Measurements from ENCODE around the gene MRPS35. TPM values are rescaled to one million over a fixed set of nuclear protein-coding genes. Genes with fewer than 3 reads are reported as not detected.

The MRPS35 gene
- total RNA-seq, 1 experiment from 2014 or later: 91.7 TPM

GRCh38 chr12:27709212-27709931, 1.3 kb upstream of the MRPS35 start:
- Histone ChIP-seq H3K4me3 (no peak overlapping the region; the same call in 1 of the 2 replicates), H4K20me1 (ENCODE audit: insufficient read depth) (no peaks in the 10 kb centered on the region; the same call in 1 of the 2 replicates), H3K4me2 (peak overlapping the region; percentile 91), H3K4me1 (replicated peaks; ENCODE audit: insufficient read depth) (peaks cover 14% of the 10 kb centered on the region), H3K27ac (no peak overlapping the region), H3K9me3 (ENCODE audit: insufficient read depth, low read depth) (no peaks in the 10 kb centered on the region), H3F3A (ENCODE audit: insufficient read depth, low read depth) (peaks cover 8% of the 10 kb centered on the region; the same call in 1 of the 2 replicates), H2AFZ (no peak overlapping the region), H3K27me3 (ENCODE audit: insufficient read depth, low read depth) (no peaks in the 10 kb centered on the region), H3K79me2 (ENCODE audit: low read depth) (peaks cover 38% of the 10 kb centered on the region), H3K36me3 (ENCODE audit: low read depth) (peaks cover 8% of the 10 kb centered on the region; the same call in 1 of the 2 replicates), H3K9me2 (ENCODE audit: insufficient read depth) (no peaks in the 10 kb centered on the region)
- BruUV-seq (replicated peaks): no TSS peak
- no peak for DNase-seq
- TF ChIP-seq CTCF (conservative IDR thresholded peaks at IDR 0.05) (no peak), EZH2 (IDR thresholded peaks at IDR 0.05; ENCODE audit: low read depth) (no peak)
- CTCF ChIA-PET: no interaction called here
- POLR2A ChIA-PET (ENCODE audit: unreplicated experiment): interaction anchor here (0.6 to 0.7 kb wide), 2 partner anchors 238 to 361 kb away, joined by 3 to 4 read pairs; no protein-coding TSS in a partner anchor
- intact Hi-C loops (cut with micrococcal nuclease; ENCODE audit: unreplicated experiment): no loop called here

GRCh38 chr12:27709932-27710591, 570 bp upstream of the MRPS35 start:
- Histone ChIP-seq H3K9me2 (ENCODE audit: insufficient read depth) (no peaks in the 10 kb centered on the region), H3K4me1 (replicated peaks; ENCODE audit: insufficient read depth) (peaks cover 14% of the 10 kb centered on the region), H3K9me3 (ENCODE audit: insufficient read depth, low read depth) (no peaks in the 10 kb centered on the region), H3K79me2 (ENCODE audit: low read depth) (peaks cover 43% of the 10 kb centered on the region), H2AFZ (peak overlapping the region; percentile 98), H3F3A (ENCODE audit: insufficient read depth, low read depth) (peaks cover 8% of the 10 kb centered on the region; the same call in 1 of the 2 replicates), H3K27ac (peak overlapping the region; percentile 67), H4K20me1 (ENCODE audit: insufficient read depth) (no peaks in the 10 kb centered on the region; the same call in 1 of the 2 replicates), H3K36me3 (ENCODE audit: low read depth) (peaks cover 13% of the 10 kb centered on the region; the same call in 1 of the 2 replicates), H3K27me3 (ENCODE audit: insufficient read depth, low read depth) (no peaks in the 10 kb centered on the region), H3K4me3 (peak overlapping the region; percentile 95), H3K4me2 (peak overlapping the region; percentile 91)
- TSS peak; percentile 97 for BruUV-seq (replicated peaks)
- no peak for TF ChIP-seq CTCF (conservative IDR thresholded peaks at IDR 0.05)
- TF ChIP-seq EZH2 (IDR thresholded peaks at IDR 0.05; ENCODE audit: low read depth): no peak
- no peak for DNase-seq
- POLR2A ChIA-PET (ENCODE audit: unreplicated experiment): interaction anchor here (0.6 to 0.7 kb wide), 3 partner anchors 237 to 1215 kb away, joined by 3 to 5 read pairs (median 4); no protein-coding TSS in a partner anchor
- intact Hi-C loops (cut with micrococcal nuclease; ENCODE audit: unreplicated experiment): no loop called here
- CTCF ChIA-PET: interaction anchor here (1.1 kb wide), 1 partner anchor 186 kb away, joined by 5 read pairs; the partner anchor contains the start of gene PPFIBP1

GRCh38 chr12:27711317-27711682, 668 bp downstream of the MRPS35 start:
- Histone ChIP-seq H3F3A (ENCODE audit: insufficient read depth, low read depth) (peaks cover 8% of the 10 kb centered on the region; the same call in 1 of the 2 replicates), H3K79me2 (ENCODE audit: low read depth) (peaks cover 51% of the 10 kb centered on the region), H3K27ac (peak overlapping the region; percentile 67), H3K9me2 (ENCODE audit: insufficient read depth) (no peaks in the 10 kb centered on the region), H3K4me3 (peak overlapping the region; percentile 95), H3K9me3 (ENCODE audit: insufficient read depth, low read depth) (no peaks in the 10 kb centered on the region), H2AFZ (peak overlapping the region; percentile 98), H3K27me3 (ENCODE audit: insufficient read depth, low read depth) (no peaks in the 10 kb centered on the region), H4K20me1 (ENCODE audit: insufficient read depth) (peaks cover 3% of the 10 kb centered on the region; the same call in 1 of the 2 replicates), H3K36me3 (ENCODE audit: low read depth) (peaks cover 21% of the 10 kb centered on the region; the same call in 1 of the 2 replicates), H3K4me2 (peak overlapping the region; percentile 91), H3K4me1 (replicated peaks; ENCODE audit: insufficient read depth) (peaks cover 14% of the 10 kb centered on the region)
- TF ChIP-seq EZH2 (IDR thresholded peaks at IDR 0.05; ENCODE audit: low read depth) (no peak), CTCF (conservative IDR thresholded peaks at IDR 0.05) (no peak)
- ChIA-PET CTCF (interaction anchor here (0.5 kb wide), 1 partner anchor 41 kb away, joined by 3 read pairs; no protein-coding TSS in a partner anchor), POLR2A (ENCODE audit: unreplicated experiment) (no interaction called here)
- DNase-seq: peak in 1 of 2 experiments; percentile 15
- BruUV-seq (replicated peaks): no TSS peak
- intact Hi-C loops (cut with micrococcal nuclease; ENCODE audit: unreplicated experiment): no loop called here
